ENCODE results near the gene RPGR. TPM values are rescaled to one million over a fixed set of nuclear protein-coding genes. Genes with fewer than 3 reads are reported as not detected.

Gene RPGR
- total RNA-seq, 2 donors from 2014 or later = 12.1 to 12.9 TPM

GRCh38 chrX:38352362-38352761, 25.1 kb upstream of the RPGR start, which contains the start of gene OTC:
OTC (plus strand) TSS chrX:38352604; CDS start chrX:38352697, 93 bp downstream.
- Histone ChIP-seq H3K27ac (no peak within 1 kb of the TSS), H3K4me1 (replicated peaks) (no peaks in the 10 kb centered on the region), H3K9me3 (no peaks in the 10 kb centered on the region), H3K36me3 (no peaks in the 10 kb centered on the region), H3K4me3 (no peak within 1 kb of the TSS), H3K27me3 (replicated peaks; ENCODE audit: insufficient read depth) (no peaks in the 10 kb centered on the region)
- 68% methylated on average over 4 of the region's 4 CpGs for WGBS
- intact Hi-C loops (cut with DNase I) = no loop called here
- TF ChIP-seq POLR2A (IDR thresholded peaks at IDR 0.05) (no peak), POLR2AphosphoS5 (IDR thresholded peaks at IDR 0.05) (no peak), CTCF (IDR thresholded peaks at IDR 0.05) (no peak)
- no peak for DNase-seq (ENCODE audit: low spot score)

GRCh38 chrX:38351346-38351745, 24.0 kb upstream of the RPGR start:
- no peak for DNase-seq (ENCODE audit: low spot score)
- Histone ChIP-seq H3K36me3 (no peaks in the 10 kb centered on the region), H3K27ac (no peak overlapping the region), H3K4me3 (no peak overlapping the region), H3K9me3 (no peaks in the 10 kb centered on the region), H3K27me3 (replicated peaks; ENCODE audit: insufficient read depth) (no peaks in the 10 kb centered on the region), H3K4me1 (replicated peaks) (no peaks in the 10 kb centered on the region)
- WGBS = 86% methylated on average over 3 of the region's 3 CpGs
- intact Hi-C loops (cut with DNase I) = no loop called here
- no peak for TF ChIP-seq POLR2AphosphoS5 (IDR thresholded peaks at IDR 0.05)
- TF ChIP-seq CTCF (IDR thresholded peaks at IDR 0.05) = no peak
- TF ChIP-seq POLR2A (IDR thresholded peaks at IDR 0.05) = no peak

- H3K27ac ChIP-seq = no peak overlapping the region
- no peak for TF ChIP-seq POLR2A (IDR thresholded peaks at IDR 0.05)
- TF ChIP-seq POLR2AphosphoS5 (IDR thresholded peaks at IDR 0.05) = no peak
- no peaks in the 10 kb centered on the region for H3K27me3 ChIP-seq (replicated peaks; ENCODE audit: insufficient read depth)
- intact Hi-C loops (cut with DNase I) = no loop called here
- H3K4me3 ChIP-seq = no peak overlapping the region
- H3K4me1 ChIP-seq (replicated peaks) = no peaks in the 10 kb centered on the region
- no peaks in the 10 kb centered on the region for H3K9me3 ChIP-seq
- DNase-seq (ENCODE audit: low spot score) = no peak
- WGBS = 68% methylated on average over 2 of the region's 2 CpGs
- no peaks in the 10 kb centered on the region for H3K36me3 ChIP-seq
Observed at GRCh38 chrX:38347136-38347535, 19.8 kb upstream of the RPGR start.

- DNase-seq (ENCODE audit: low spot score) = no peak
- WGBS = 47% methylated on average over 5 of the region's 5 CpGs
- no peak for TF ChIP-seq CTCF (IDR thresholded peaks at IDR 0.05)
- no peak for TF ChIP-seq POLR2A (IDR thresholded peaks at IDR 0.05)
- no peak for TF ChIP-seq POLR2AphosphoS5 (IDR thresholded peaks at IDR 0.05)
- no peak overlapping the region for H3K4me3 ChIP-seq
- no peaks in the 10 kb centered on the region for H3K9me3 ChIP-seq
- H3K27me3 ChIP-seq (replicated peaks; ENCODE audit: insufficient read depth) = no peaks in the 10 kb centered on the region
- H3K36me3 ChIP-seq = no peaks in the 10 kb centered on the region
- H3K27ac ChIP-seq = no peak overlapping the region
- no peaks in the 10 kb centered on the region for H3K4me1 ChIP-seq (replicated peaks)
- intact Hi-C loops (cut with DNase I) = no loop called here
Observed at GRCh38 chrX:38346150-38346549, 18.8 kb upstream of the RPGR start.

GRCh38 chrX:38342853-38343778, 15.8 kb upstream of the RPGR start:
- TF ChIP-seq POLR2A (IDR thresholded peaks at IDR 0.05) (no peak), POLR2AphosphoS5 (IDR thresholded peaks at IDR 0.05) (no peak), CTCF (IDR thresholded peaks at IDR 0.05) (no peak)
- H3K27me3 ChIP-seq (replicated peaks; ENCODE audit: insufficient read depth) = no peaks in the 10 kb centered on the region
- no peaks in the 10 kb centered on the region for H3K4me1 ChIP-seq (replicated peaks)
- 79% methylated on average over 2 of the region's 2 CpGs for WGBS
- no peaks in the 10 kb centered on the region for H3K9me3 ChIP-seq
- H3K36me3 ChIP-seq = no peaks in the 10 kb centered on the region
- DNase-seq (ENCODE audit: low spot score) = no peak
- no peak overlapping the region for H3K4me3 ChIP-seq
- intact Hi-C loops (cut with DNase I) = no loop called here
- H3K27ac ChIP-seq = no peak overlapping the region
